ENCODE results near the gene TRIM59.

Gene TRIM59

DNA sequence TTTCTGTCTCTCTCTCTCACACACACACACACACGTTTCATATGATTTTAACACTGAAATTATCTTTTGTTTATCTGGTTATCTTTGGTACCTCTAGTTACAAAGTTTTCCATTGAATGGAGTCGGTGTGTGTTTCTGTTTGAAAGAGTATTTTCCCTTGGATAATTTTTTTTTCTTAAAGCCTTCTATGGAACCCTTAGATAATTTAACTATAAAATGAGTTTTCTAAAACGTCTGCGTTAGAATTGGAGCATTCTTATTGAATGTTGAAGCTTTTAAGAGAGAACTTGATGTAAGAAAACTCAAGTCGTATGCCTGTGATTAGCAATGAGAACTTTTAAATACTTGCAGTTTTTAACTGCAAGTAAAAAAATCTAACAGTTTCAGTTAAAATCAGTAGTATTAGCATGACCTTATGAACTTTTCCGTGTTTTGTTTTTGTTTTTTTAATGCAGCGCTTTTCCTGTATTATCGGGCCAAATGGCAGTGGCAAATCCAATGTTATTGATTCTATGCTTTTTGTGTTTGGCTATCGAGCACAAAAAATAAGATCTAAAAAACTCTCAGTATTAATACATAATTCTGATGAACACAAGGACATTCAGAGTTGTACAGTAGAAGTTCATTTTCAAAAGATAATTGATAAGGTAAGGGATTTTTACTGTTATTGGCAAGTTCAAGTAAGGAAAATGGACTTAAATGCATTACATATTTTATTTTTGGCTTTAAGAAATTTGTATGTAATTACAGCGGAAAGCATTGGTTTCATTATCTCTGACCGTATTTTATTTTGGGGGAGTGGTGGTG lies 47.2 kb downstream of the TRIM59 start:
- DNase-seq: no peak

- DNase-seq: no peak
Observed at GRCh38 chr3:160401291-160402095, 48.1 kb downstream of the TRIM59 start.

- no peak for DNase-seq
Observed at GRCh38 chr3:160400702-160401150, 48.9 kb downstream of the TRIM59 start.

GRCh38 chr3:160400030-160400701 lies 49.4 kb downstream of the TRIM59 start:
- no peak for DNase-seq

GRCh38 chr3:160399125-160400029 lies 50.2 kb downstream of the TRIM59 start, which contains the start of the genes IFT80 and SMC4:
Gene IFT80, minus strand, starts transcription at chr3:160399225. Its CDS starts 14,625 bp downstream, at chr3:160384600.
Gene SMC4, plus strand, starts transcription at chr3:160399650. Its CDS starts 1,177 bp downstream, at chr3:160400827.
- peak; percentile 68 for DNase-seq

GRCh38 chr3:160398820-160399124 lies 50.8 kb downstream of the TRIM59 start:
- no peak for DNase-seq

DNA sequence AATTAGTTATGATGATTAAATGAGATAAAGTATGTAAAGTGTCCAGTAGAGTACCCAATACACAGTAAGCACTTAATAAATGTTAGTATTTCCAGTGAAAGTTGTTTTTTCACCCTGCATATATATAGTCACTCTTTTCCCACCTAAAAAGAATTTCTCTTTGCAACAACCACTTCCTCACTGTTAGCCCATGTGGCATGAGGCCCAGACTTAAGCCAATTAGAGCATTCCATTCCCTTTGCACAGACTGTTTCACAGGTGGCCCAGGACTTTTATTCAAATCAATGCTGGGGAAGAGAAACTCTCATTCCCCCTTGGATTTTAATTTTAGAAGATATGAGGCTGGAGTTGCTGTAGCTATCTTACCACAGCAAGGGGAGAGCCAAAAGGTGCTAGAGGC lies 54.3 kb downstream of the TRIM59 start:
- no peak for DNase-seq

DNA sequence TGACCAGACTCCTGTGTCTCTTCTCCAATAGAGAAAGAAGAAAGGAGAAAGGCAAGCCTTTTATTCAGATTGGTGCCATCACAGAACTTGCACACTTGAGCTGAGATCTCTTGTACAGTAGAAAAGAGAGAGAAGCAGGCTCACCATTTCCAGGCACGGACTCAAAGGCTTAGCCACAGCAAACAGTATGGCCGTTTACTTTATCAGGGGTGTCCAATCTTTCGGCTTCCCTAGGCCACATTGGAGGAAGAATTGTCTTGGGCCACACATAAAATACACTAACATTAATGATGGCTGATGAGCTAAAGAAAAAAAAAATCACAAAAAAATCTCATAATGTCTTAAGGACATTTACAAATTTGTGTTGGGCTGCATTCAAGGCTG lies 55.6 kb downstream of the TRIM59 start:
- DNase-seq: no peak

DNA sequence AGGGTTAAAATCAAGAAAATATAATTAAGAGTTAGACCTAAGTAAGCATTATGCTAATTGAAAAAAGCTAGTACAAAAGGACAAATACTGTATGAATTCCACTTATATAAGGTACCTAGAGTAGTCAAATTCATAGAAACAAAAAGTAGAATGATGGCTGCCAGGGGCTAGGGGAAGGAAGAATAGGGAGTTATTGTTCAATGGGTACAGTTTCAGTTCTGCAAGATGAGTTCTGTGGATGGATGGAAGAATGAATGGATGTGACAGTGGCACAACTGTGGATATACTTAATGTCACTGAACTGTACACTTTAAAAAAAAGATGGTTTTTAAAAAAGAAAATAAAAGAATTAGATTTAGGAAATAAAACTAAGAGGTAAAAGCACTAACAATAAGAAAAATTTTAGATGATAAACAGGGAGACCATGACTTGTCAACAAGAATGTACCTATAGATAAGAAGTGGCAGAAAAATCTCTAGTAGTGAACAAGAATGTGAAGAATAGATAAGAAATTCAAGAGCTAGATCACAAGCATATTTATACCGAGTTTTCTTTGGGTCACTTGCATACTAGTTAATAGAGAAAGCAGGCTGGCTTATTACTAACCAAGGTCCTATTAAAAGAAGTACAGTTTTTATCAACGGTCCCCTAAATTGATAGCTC lies 56.1 kb downstream of the TRIM59 start:
- DNase-seq: no peak

GRCh38 chr3:160392798-160393197 lies 56.8 kb downstream of the TRIM59 start:
- no peak for DNase-seq

DNA sequence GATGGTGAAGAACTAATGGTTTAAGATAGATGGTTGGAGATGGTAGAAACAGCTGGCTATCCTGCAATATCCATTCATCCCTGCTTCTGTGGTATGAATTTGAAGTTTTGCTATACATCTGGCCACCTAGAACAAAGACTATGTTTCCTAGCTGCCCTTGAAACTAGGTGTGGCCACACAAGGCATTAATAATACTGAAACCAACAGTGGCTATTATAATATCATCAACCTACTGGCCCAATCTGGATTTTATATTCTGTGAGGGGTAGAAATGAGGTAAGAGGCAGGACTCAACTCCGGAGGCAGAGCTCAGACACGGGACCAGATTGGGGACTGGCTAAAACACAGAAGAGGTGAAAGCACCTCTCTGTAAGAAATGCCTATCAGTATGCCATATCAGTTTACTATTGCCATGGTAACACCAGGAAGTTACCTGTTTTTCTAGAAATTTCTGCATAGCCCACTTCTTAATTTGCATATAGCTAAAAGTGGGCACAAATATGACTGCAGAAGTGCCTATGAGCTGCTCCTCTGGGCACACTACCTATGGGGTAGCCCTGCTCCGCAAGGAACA lies 58.9 kb downstream of the TRIM59 start:
- DNase-seq: no peak

Data from 8988T (cell line).